Measurements from ENCODE around the gene ANK3. TPM values are rescaled to one million over a fixed set of nuclear protein-coding genes. Genes with fewer than 3 reads are reported as not detected.

ANK3 gene
- total and polyA plus RNA-seq, 2 experiments from 2014 or later = 26.2 to 49.0 TPM

- H3K4me2 ChIP-seq = no peak overlapping the region
- no peak overlapping the region for H3K27ac ChIP-seq
- no peaks in the 10 kb centered on the region for H3K36me3 ChIP-seq (replicated peaks; ENCODE audit: insufficient read depth, low read depth)
- H3K9me3 ChIP-seq (ENCODE audit: low read depth) = no peaks in the 10 kb centered on the region
- no peaks in the 10 kb centered on the region for H3K79me2 ChIP-seq
- 52% methylated on average over 2 of the region's 2 CpGs for WGBS (ENCODE audit: low lambda C conversion rate, missing lambda C conversion rate)
- H2AFZ ChIP-seq = no peak overlapping the region
- no peaks in the 10 kb centered on the region for H4K20me1 ChIP-seq (ENCODE audit: insufficient read depth, poor library complexity, severe bottlenecking)
- peaks cover 7% of the 10 kb centered on the region for H3K4me1 ChIP-seq (ENCODE audit: insufficient read depth)
- TF ChIP-seq EZH2phosphoT487 (IDR thresholded peaks at IDR 0.05; ENCODE audit: low read depth, severe bottlenecking, unreplicated experiment) (no peak), EZH2 (IDR thresholded peaks at IDR 0.05; ENCODE audit: borderline replicate concordance) (no peak), CTCF (IDR thresholded peaks at IDR 0.05; ENCODE audit: poor library complexity) (no peak)
- no peak for DNase-seq (ENCODE audit: low spot score)
- no peaks in the 10 kb centered on the region for H3K27me3 ChIP-seq
- no peak overlapping the region for H3K4me3 ChIP-seq
- H3K9me2 ChIP-seq (replicated peaks; ENCODE audit: insufficient read depth) = no peaks in the 10 kb centered on the region
Observed at GRCh38 chr10:60367431-60367830, 22.2 kb downstream of the ANK3 start.

- H3K79me2 ChIP-seq = no peaks in the 10 kb centered on the region
- H3K4me2 ChIP-seq = no peak overlapping the region
- no peaks in the 10 kb centered on the region for H3K36me3 ChIP-seq (replicated peaks; ENCODE audit: insufficient read depth, low read depth)
- no peaks in the 10 kb centered on the region for H4K20me1 ChIP-seq (ENCODE audit: insufficient read depth, poor library complexity, severe bottlenecking)
- TF ChIP-seq EZH2 (IDR thresholded peaks at IDR 0.05; ENCODE audit: borderline replicate concordance) (no peak), EZH2phosphoT487 (IDR thresholded peaks at IDR 0.05; ENCODE audit: low read depth, severe bottlenecking, unreplicated experiment) (no peak), CTCF (IDR thresholded peaks at IDR 0.05; ENCODE audit: poor library complexity) (no peak)
- H3K9me3 ChIP-seq (ENCODE audit: low read depth) = no peaks in the 10 kb centered on the region
- no peak overlapping the region for H2AFZ ChIP-seq
- no peak overlapping the region for H3K4me3 ChIP-seq
- DNase-seq (ENCODE audit: low spot score) = no peak
- no peaks in the 10 kb centered on the region for H3K27me3 ChIP-seq
- 87% methylated on average over 4 of the region's 4 CpGs for WGBS (ENCODE audit: low lambda C conversion rate, missing lambda C conversion rate)
- no peak overlapping the region for H3K27ac ChIP-seq
- no peaks in the 10 kb centered on the region for H3K9me2 ChIP-seq (replicated peaks; ENCODE audit: insufficient read depth)
- H3K4me1 ChIP-seq (ENCODE audit: insufficient read depth) = peaks cover 7% of the 10 kb centered on the region
Observed at GRCh38 chr10:60367024-60367423, 22.7 kb downstream of the ANK3 start.

GRCh38 chr10:60363187-60363586, 26.5 kb downstream of the ANK3 start:
- DNase-seq (ENCODE audit: low spot score) = no peak
- no peak for TF ChIP-seq CTCF (IDR thresholded peaks at IDR 0.05; ENCODE audit: poor library complexity)
- no peak for TF ChIP-seq EZH2phosphoT487 (IDR thresholded peaks at IDR 0.05; ENCODE audit: low read depth, severe bottlenecking, unreplicated experiment)
- TF ChIP-seq EZH2 (IDR thresholded peaks at IDR 0.05; ENCODE audit: borderline replicate concordance) = no peak
- H3K4me3 ChIP-seq = no peak overlapping the region
- H3K9me2 ChIP-seq (replicated peaks; ENCODE audit: insufficient read depth) = no peaks in the 10 kb centered on the region
- H3K4me1 ChIP-seq (ENCODE audit: insufficient read depth) = no peaks in the 10 kb centered on the region
- no peaks in the 10 kb centered on the region for H3K27me3 ChIP-seq
- no peaks in the 10 kb centered on the region for H3K9me3 ChIP-seq (ENCODE audit: low read depth)
- H3K27ac ChIP-seq = no peak overlapping the region
- 88% methylated on average over 8 of the region's 8 CpGs for WGBS (ENCODE audit: low lambda C conversion rate, missing lambda C conversion rate)
- H3K4me2 ChIP-seq = no peak overlapping the region
- H3K36me3 ChIP-seq (replicated peaks; ENCODE audit: insufficient read depth, low read depth) = no peaks in the 10 kb centered on the region
- no peaks in the 10 kb centered on the region for H3K79me2 ChIP-seq
- no peaks in the 10 kb centered on the region for H4K20me1 ChIP-seq (ENCODE audit: insufficient read depth, poor library complexity, severe bottlenecking)
- no peak overlapping the region for H2AFZ ChIP-seq

- H3K4me1 ChIP-seq (ENCODE audit: insufficient read depth) = no peaks in the 10 kb centered on the region
- H3K27ac ChIP-seq = no peak overlapping the region
- TF ChIP-seq CTCF (IDR thresholded peaks at IDR 0.05; ENCODE audit: poor library complexity) (no peak), EZH2phosphoT487 (IDR thresholded peaks at IDR 0.05; ENCODE audit: low read depth, severe bottlenecking, unreplicated experiment) (no peak), EZH2 (IDR thresholded peaks at IDR 0.05; ENCODE audit: borderline replicate concordance) (no peak)
- no peaks in the 10 kb centered on the region for H3K36me3 ChIP-seq (replicated peaks; ENCODE audit: insufficient read depth, low read depth)
- H3K4me3 ChIP-seq = no peak overlapping the region
- WGBS (ENCODE audit: low lambda C conversion rate, missing lambda C conversion rate) = 95% methylated on average over 6 of the region's 6 CpGs
- H3K27me3 ChIP-seq = no peaks in the 10 kb centered on the region
- no peak overlapping the region for H2AFZ ChIP-seq
- no peaks in the 10 kb centered on the region for H4K20me1 ChIP-seq (ENCODE audit: insufficient read depth, poor library complexity, severe bottlenecking)
- no peaks in the 10 kb centered on the region for H3K9me3 ChIP-seq (ENCODE audit: low read depth)
- H3K4me2 ChIP-seq = no peak overlapping the region
- H3K79me2 ChIP-seq = no peaks in the 10 kb centered on the region
- no peak for DNase-seq (ENCODE audit: low spot score)
- no peaks in the 10 kb centered on the region for H3K9me2 ChIP-seq (replicated peaks; ENCODE audit: insufficient read depth)
Observed at GRCh38 chr10:60362461-60362860, 27.2 kb downstream of the ANK3 start.
